Esophagus squamous epithelium (tissue), 5 donors: ENCODE data around the gene RETREG1. TPM values are rescaled to one million over a fixed set of nuclear protein-coding genes. Genes with fewer than 3 reads are reported as not detected.

Experiments used
- DNase-seq: peaks from one replicate; lab custom pipeline; 2025; lab: John Stamatoyannopoulos, UW
- H3K27ac ChIP-seq, 4 donors: fragments of 200-600 bp; sonication (generic); one replicate each; pipeline ENCODE4 v1.5.1; 2016 to 2019; ENCODE audit warnings: mild to moderate bottlenecking in 1 of 4
- H3K27me3 ChIP-seq, 4 donors: fragments of 200-600 bp; sonication (generic); 1 replicate in 3 of 4; 2 replicates in 1 of 4; pipeline versions ENCODE4 v1.5.1 to v1.6.0; 2017 to 2021; ENCODE audit warnings: antibody characterized with exemption in 1 of 4
- H3K36me3 ChIP-seq, 3 donors: fragments of 200-600 bp; sonication (generic); one replicate each; pipeline ENCODE4 v1.5.1; 2016 to 2019
- H3K4me1 ChIP-seq, 3 donors: fragments of 200-600 bp; sonication (generic); one replicate each; pipeline ENCODE4 v1.5.1; 2017 to 2019
- H3K4me3 ChIP-seq, 4 donors: fragments of 200-600 bp; sonication (generic); 1 replicate in 3 of 4; 2 replicates in 1 of 4; pipeline ENCODE4 v1.5.1; 2016 to 2019; ENCODE audit warnings: mild to moderate bottlenecking in 2 of 4, moderate library complexity in 1 of 4
- H3K9me3 ChIP-seq, 3 donors: fragments of 200-600 bp; sonication (generic); one replicate each; pipeline ENCODE4 v1.5.1; 2016 to 2019
- POLR2A ChIP-seq, 4 donors: fragments of 450-650 bp; IDR thresholded peaks; one replicate each; pipeline ENCODE4 v1.6.1; 2017; ENCODE audit warnings: antibody characterized with exemption in 4 of 4, mild to moderate bottlenecking in 4 of 4, moderate library complexity in 3 of 4
- WGBS, 2 donors: methylation state at CpG; one replicate each; pipeline ENCODE4 v1.1.5; 2018; 5-methylcytosine and 5-hydroxymethylcytosine counted together
- intact Hi-C: fragments of 100-400 bp; cut with DNase I; formaldehyde crosslinking; loops from one replicate; pipeline ENCODE4 v1.15.0; 2022
- total RNA-seq, 4 donors: library from RNA; depleted of rRNA; stranded (reverse); fragments of >200 nt; gene quantifications; one replicate each; pipeline ENCODE4 v1.1.0, GENCODE V29; 2016
- TF ChIP-seq, protein P1 (sequence below), 6 experiments: fragments of 450-650 bp in 4 of 6; fragments of 200-600 bp in 2 of 6; sonication (generic) in 2 of 6; IDR thresholded peaks; one replicate each; pipeline ENCODE4 v1.5.1; 2016 to 2019; ENCODE audit warnings: antibody characterized with exemption in 6 of 6, mild to moderate bottlenecking in 4 of 6, moderate library complexity in 4 of 6
- donor health status: DM: yes; HTN: yes; CAD: no.

Gene RETREG1
- total RNA-seq, 4 donors from 2014 or later = 0.68 to 6.1 (median 3.9) TPM

DNA sequence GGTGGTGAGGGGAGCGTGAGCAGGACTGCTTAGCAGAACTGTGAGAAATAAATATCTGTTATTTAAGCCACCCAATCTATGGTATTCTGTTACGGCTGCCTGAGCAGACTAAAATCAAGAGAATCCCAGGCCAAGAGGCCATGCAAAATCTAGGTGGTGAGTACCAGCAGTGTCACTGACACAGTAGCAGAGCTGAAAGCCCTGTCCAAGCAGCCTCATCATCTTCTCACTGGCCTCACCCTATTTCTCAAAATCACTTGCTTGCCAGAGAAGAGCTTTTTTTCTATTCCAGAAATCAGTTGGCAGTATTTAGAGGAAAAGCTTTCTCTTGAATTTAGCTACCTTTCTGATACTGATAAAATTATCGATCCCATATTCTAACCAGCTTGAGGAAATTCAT lies 68.0 kb downstream of the RETREG1 start:
- intact Hi-C loops = no loop called here
- no peaks in the 10 kb centered on the region for H3K9me3 ChIP-seq
- H3K36me3 ChIP-seq = no peaks in the 10 kb centered on the region
- no peak overlapping the region for H3K4me3 ChIP-seq
- H3K27me3 ChIP-seq = no peaks in the 10 kb centered on the region
- no peak for DNase-seq
- H3K27ac ChIP-seq = peak overlapping the region in 1 of 4 donors; percentile 13
- 68 to 96% methylated on average over 3 of the region's 3 CpGs for WGBS, 2 donors
- H3K4me1 ChIP-seq = peaks cover 0 to 28% (median 4%) of the 10 kb centered on the region in 3 donors
- TF ChIP-seq, protein P1, sequence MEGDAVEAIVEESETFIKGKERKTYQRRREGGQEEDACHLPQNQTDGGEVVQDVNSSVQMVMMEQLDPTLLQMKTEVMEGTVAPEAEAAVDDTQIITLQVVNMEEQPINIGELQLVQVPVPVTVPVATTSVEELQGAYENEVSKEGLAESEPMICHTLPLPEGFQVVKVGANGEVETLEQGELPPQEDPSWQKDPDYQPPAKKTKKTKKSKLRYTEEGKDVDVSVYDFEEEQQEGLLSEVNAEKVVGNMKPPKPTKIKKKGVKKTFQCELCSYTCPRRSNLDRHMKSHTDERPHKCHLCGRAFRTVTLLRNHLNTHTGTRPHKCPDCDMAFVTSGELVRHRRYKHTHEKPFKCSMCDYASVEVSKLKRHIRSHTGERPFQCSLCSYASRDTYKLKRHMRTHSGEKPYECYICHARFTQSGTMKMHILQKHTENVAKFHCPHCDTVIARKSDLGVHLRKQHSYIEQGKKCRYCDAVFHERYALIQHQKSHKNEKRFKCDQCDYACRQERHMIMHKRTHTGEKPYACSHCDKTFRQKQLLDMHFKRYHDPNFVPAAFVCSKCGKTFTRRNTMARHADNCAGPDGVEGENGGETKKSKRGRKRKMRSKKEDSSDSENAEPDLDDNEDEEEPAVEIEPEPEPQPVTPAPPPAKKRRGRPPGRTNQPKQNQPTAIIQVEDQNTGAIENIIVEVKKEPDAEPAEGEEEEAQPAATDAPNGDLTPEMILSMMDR (IDR thresholded peaks at IDR 0.05) = no peak
- TF ChIP-seq POLR2A (IDR thresholded peaks at IDR 0.05) = no peak

DNA sequence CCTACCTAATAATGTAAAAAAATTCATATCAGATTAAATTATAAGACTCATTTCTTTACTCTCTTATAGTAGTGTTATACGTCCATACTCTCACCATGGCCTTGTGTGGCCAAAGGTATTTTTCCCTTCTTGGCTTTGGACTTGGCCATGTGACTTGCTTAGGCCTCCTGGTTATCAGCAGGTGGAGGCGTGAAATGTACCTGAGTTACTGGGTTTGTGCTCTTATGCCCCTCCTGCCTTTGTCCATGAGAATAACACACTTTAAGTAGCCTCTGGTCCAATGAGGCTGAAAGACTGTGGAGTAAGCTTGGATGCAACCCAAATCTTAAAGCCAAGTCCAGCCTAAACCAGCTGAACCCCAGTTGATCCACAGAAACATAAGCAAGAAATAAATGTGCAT lies 68.7 kb downstream of the RETREG1 start:
- Histone ChIP-seq H3K27me3 (no peaks in the 10 kb centered on the region), H3K4me3 (no peak overlapping the region), H3K36me3 (no peaks in the 10 kb centered on the region), H3K4me1 (peaks cover 0 to 28% (median 4%) of the 10 kb centered on the region in 3 donors), H3K27ac (no peak overlapping the region), H3K9me3 (no peaks in the 10 kb centered on the region)
- no peak for TF ChIP-seq POLR2A (IDR thresholded peaks at IDR 0.05)
- TF ChIP-seq, protein P1 (IDR thresholded peaks at IDR 0.05) = no peak
- DNase-seq = no peak
- WGBS, 2 donors = 89 to 91% methylated on average over 2 of the region's 2 CpGs
- intact Hi-C loops = no loop called here

DNA sequence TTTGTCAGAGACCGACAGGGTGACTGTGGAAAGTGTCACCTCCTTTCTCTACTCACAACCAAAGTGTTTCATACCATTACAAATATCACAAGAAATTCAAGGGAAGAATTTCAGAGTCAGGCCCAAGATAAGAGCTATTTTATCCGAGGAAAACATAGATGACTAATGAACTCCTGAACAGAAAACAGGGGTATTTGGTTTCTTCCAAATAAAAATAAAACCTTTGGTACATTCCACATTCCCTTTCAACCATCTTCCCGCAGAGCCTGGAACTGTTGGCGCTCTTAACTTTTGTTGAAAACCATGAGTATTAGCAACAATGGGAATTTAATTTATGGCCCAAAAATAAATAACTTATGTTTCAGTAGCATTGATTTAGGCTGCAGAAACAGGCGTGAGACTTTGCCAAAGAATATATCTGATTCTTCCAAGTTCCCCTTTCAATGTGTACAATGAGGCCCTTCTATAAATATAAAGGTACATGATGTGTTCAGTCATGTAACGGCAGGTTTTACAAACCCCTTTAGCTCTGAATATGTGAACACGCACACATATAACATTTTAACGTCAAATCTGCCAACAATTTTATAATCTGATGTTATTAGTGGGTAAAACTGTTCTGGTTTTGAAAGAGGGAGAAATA lies 69.5 kb downstream of the RETREG1 start:
- peak overlapping the region in 1 of 4 donors; percentile 18 for H3K27ac ChIP-seq
- WGBS, 2 donors = 44 to 60% methylated on average over 8 of the region's 8 CpGs
- DNase-seq = no peak
- intact Hi-C loops = no loop called here
- H3K9me3 ChIP-seq = no peaks in the 10 kb centered on the region
- H3K4me1 ChIP-seq = peaks cover 0 to 26% (median 4%) of the 10 kb centered on the region in 3 donors
- no peaks in the 10 kb centered on the region for H3K36me3 ChIP-seq
- no peaks in the 10 kb centered on the region for H3K27me3 ChIP-seq
- H3K4me3 ChIP-seq = no peak overlapping the region
- TF ChIP-seq, protein P1 (IDR thresholded peaks at IDR 0.05) = no peak
- no peak for TF ChIP-seq POLR2A (IDR thresholded peaks at IDR 0.05)

DNA sequence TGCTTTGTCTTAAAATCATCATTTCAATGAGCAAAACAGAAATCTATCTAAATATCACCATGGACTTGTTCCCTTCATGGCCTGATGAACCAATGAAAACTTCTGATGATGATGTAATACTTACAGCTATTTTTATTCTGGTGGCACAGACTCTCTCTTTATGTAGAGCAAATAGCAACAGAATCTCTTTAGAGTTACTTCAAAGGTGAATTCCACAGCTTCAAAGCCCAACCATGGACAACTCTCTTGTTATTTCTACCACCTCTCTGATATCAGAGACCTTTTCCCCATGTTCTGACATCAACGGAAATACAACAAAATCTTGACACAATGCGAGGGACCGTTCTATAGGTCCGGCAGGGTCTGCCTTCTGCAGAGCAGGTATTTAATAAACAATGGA lies 70.1 kb downstream of the RETREG1 start:
- 30 to 66% methylated on average over 2 to 4 of the region's 4 CpGs for WGBS, 2 donors
- intact Hi-C loops = no loop called here

More for the DNA sequence above, 70.1 kb downstream of the RETREG1 start:
- no peaks in the 10 kb centered on the region for H3K36me3 ChIP-seq
- no peak overlapping the region for H3K4me3 ChIP-seq
- no peak for DNase-seq
- H3K27ac ChIP-seq = peak overlapping the region in 1 of 4 donors; percentile 18
- no peaks in the 10 kb centered on the region for H3K9me3 ChIP-seq
- H3K27me3 ChIP-seq = no peaks in the 10 kb centered on the region
- H3K4me1 ChIP-seq = peaks cover 0 to 26% (median 4%) of the 10 kb centered on the region in 3 donors
- TF ChIP-seq, protein P1 (IDR thresholded peaks at IDR 0.05) = no peak
- TF ChIP-seq POLR2A (IDR thresholded peaks at IDR 0.05) = no peak
